NCI-H82 treated with DMSO at 0.1 percent for 48 hours (cell line): Measurements from ENCODE around the gene GNL2.
"Not testable (repeated sequence)": the region's sequence is repeated elsewhere in the genome, so short reads cannot be mapped to it uniquely, and the experiment has no call there.

Experiments
- DNase-seq: peaks from one replicate; lab custom pipeline; 2025; ENCODE audit not compliant: unreplicated experiment; lab: John Stamatoyannopoulos, UW

GNL2 gene

GRCh38 chr1:37609002-37609401, 13.3 kb upstream of the GNL2 start:
- no peak for DNase-seq

- DNase-seq, result no peak
Measured at GRCh38 chr1:37606481-37607263, 10.9 kb upstream of the GNL2 start.

GRCh38 chr1:37605806-37606474, 10.2 kb upstream of the GNL2 start:
- no peak for DNase-seq

GRCh38 chr1:37605061-37605650, 9.4 kb upstream of the GNL2 start:
- DNase-seq, result no peak

GRCh38 chr1:37602750-37603694, 7.3 kb upstream of the GNL2 start:
- DNase-seq, result peak; percentile 48

- DNase-seq, result no peak
Measured at GRCh38 chr1:37601441-37601840, 5.7 kb upstream of the GNL2 start.

GRCh38 chr1:37599940-37600339, 4.2 kb upstream of the GNL2 start:
- DNase-seq, result no peak

- no peak for DNase-seq
Measured at GRCh38 chr1:37596182-37596667, 488 bp upstream of the GNL2 start.

GRCh38 chr1:37593726-37594125, 2.0 kb downstream of the GNL2 start:
- no peak for DNase-seq

GRCh38 chr1:37588939-37589338, 6.8 kb downstream of the GNL2 start:
- DNase-seq, result no peak

GRCh38 chr1:37584544-37584943, 11.2 kb downstream of the GNL2 start:
- not testable (repeated sequence) for DNase-seq

- no peak for DNase-seq
Measured at GRCh38 chr1:37575692-37576091, 20.0 kb downstream of the GNL2 start.

- no peak for DNase-seq
Measured at GRCh38 chr1:37574834-37575480, 20.8 kb downstream of the GNL2 start.

- no peak for DNase-seq
Measured at GRCh38 chr1:37570528-37571334, 25.0 kb downstream of the GNL2 start.

- no peak for DNase-seq
Measured at GRCh38 chr1:37567023-37567422, 28.7 kb downstream of the GNL2 start.

- no peak for DNase-seq
Measured at GRCh38 chr1:37564892-37565291, 30.8 kb downstream of the GNL2 start.

GRCh38 chr1:37562984-37563383, 32.8 kb downstream of the GNL2 start:
- DNase-seq, result no peak

- DNase-seq, result no peak
Measured at GRCh38 chr1:37561133-37562132, 34.3 kb downstream of the GNL2 start.
